PC-9 (cell line): ENCODE results near the gene MADD. TPM values are rescaled to one million over a fixed set of nuclear protein-coding genes. Genes with fewer than 3 reads are reported as not detected.

Experiments
- BruUV-seq: library from RNA; stranded (reverse); fragments of 400-500 nt; replicated peaks from 2 replicates; lab custom pipeline; 2021; lab: Mats Ljungman, UMichigan
- CTCF ChIA-PET: fragments of 300-600 bp; sonication (Branson Sonifier 250); formaldehyde crosslinking; loops from one replicate; lab custom pipeline; 2022; ENCODE audit warnings: antibody characterized with exemption; lab: Charles Lee
- POLR2A ChIA-PET: fragments of 300-600 bp; sonication (Branson Sonifier 250); formaldehyde crosslinking; loops from one replicate; lab custom pipeline; 2022; ENCODE audit warnings: antibody characterized with exemption; ENCODE audit not compliant: unreplicated experiment; lab: Charles Lee
- DNase-seq, 2 experiments: peaks; one replicate each; pipeline versions ENCODE4 v3.0.0 to v3.0.0-alpha.2; 2015 to 2022; ENCODE audit warnings: mixed read lengths in 1 of 2
- H2AFZ ChIP-seq: fragments of 200-600 bp; sonication (generic); 2 replicates; pipeline ENCODE4 v1.8.1; 2017; ENCODE audit warnings: antibody characterized with exemption
- H3F3A ChIP-seq: fragments of 200-600 bp; sonication (generic); 2 replicates; pipeline ENCODE4 v1.8.1; 2017; ENCODE audit warnings: antibody characterized with exemption, mild to moderate bottlenecking, low read depth; ENCODE audit not compliant: insufficient read depth
- H3K27ac ChIP-seq: fragments of 200-600 bp; sonication (generic); 2 replicates; pipeline ENCODE4 v1.6.1; 2016; ENCODE audit warnings: mixed run types
- H3K27me3 ChIP-seq: fragments of 200-600 bp; sonication (generic); 2 replicates; pipeline ENCODE4 v1.6.1; 2016; ENCODE audit warnings: low read depth, mixed run types; ENCODE audit not compliant: insufficient read depth
- H3K36me3 ChIP-seq: fragments of 200-600 bp; sonication (generic); 2 replicates; pipeline ENCODE4 v1.6.1; 2016; ENCODE audit warnings: low read depth, mixed run types
- H3K4me1 ChIP-seq: fragments of 200-600 bp; sonication (generic); replicated peaks from 2 replicates; pipeline ENCODE4 v1.6.1; 2016; ENCODE audit warnings: mixed run types; ENCODE audit not compliant: insufficient read depth
- H3K4me2 ChIP-seq: fragments of 200-600 bp; sonication (generic); 2 replicates; pipeline ENCODE4 v1.6.1; 2017; ENCODE audit warnings: mixed run types
- H3K4me3 ChIP-seq: fragments of 200-600 bp; sonication (generic); 2 replicates; pipeline ENCODE4 v1.6.1; 2016; ENCODE audit warnings: mixed run types
- H3K79me2 ChIP-seq: fragments of 200-600 bp; sonication (generic); 2 replicates; pipeline ENCODE4 v1.6.1; 2017; ENCODE audit warnings: low read depth, mixed run types
- H3K9me2 ChIP-seq: fragments of 200-600 bp; sonication (generic); 2 replicates; pipeline ENCODE4 v1.8.1; 2017; ENCODE audit warnings: mild to moderate bottlenecking; ENCODE audit not compliant: insufficient read depth
- H3K9me3 ChIP-seq: fragments of 200-600 bp; sonication (generic); 2 replicates; pipeline ENCODE4 v1.8.1; 2016; ENCODE audit warnings: low read depth; ENCODE audit not compliant: insufficient read depth
- H4K20me1 ChIP-seq: fragments of 200-600 bp; sonication (generic); 2 replicates; pipeline ENCODE4 v1.8.1; 2017; ENCODE audit not compliant: insufficient read depth
- EZH2 ChIP-seq: fragments of 200-600 bp; sonication (generic); IDR thresholded peaks from 2 replicates; pipeline ENCODE4 v1.8.0; 2017; ENCODE audit warnings: antibody characterized with exemption, low read depth
- intact Hi-C: fragments of 100-400 bp; cut with micrococcal nuclease; formaldehyde crosslinking; loops from one replicate; pipeline ENCODE4 v1.10.0; 2022; ENCODE audit not compliant: unreplicated experiment
- total RNA-seq: library from RNA; stranded (reverse); gene quantifications from 2 replicates; pipeline ENCODE4 v1.2.3, GENCODE V29; 2021
- TF ChIP-seq, protein P1 (sequence below): fragments of 200-600 bp; sonication (generic); conservative IDR thresholded peaks from 2 replicates; pipeline ENCODE4 v1.6.1; 2017; ENCODE audit warnings: mixed run types, antibody characterized with exemption, mild to moderate bottlenecking, moderate library complexity

The MADD gene
- total RNA-seq, 1 experiment from 2014 or later: 65.9 TPM

DNA sequence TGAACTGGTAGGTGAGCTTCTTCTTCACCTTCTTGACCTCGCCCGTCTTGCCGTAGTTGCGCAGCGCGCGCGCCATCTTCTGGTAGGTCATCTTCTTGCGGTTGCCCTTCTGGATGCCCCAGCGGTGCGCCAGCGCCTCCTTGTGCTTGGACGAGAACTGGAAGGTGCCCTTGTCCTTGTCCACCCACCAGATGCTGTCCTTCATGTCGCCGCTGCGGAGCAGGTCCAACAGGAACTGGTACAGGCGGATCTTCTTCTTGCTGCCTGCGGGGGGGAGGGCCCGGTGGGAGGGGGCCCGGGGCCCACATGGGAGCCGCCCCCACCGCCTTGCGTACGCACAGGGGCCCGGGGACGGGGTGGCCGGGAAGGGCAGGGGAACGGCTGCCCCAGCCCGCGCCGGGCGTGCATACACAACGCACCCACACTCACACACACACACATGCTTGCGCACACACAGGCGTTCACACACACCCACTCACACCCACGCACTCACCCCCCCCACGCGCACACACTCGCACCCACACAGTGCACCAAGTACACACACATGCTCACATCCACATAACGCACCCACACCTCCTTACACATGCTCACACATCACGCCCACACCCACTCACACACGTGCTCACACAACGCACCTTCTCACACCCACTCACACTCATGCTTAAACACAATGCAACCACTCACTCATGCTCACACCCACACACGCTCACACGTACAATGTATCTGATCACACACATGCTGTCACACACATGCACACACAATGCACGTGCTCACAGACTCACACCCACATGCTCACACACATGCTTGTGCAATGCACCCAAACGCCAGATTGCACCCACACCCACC, 85.6 kb downstream of the MADD start:
- H3K27ac ChIP-seq: no peak overlapping the region
- H3F3A ChIP-seq: peaks cover 28% of the 10 kb centered on the region; the same call in 1 of the 2 replicates
- ChIA-PET POLR2A (interaction anchor here (0.6 kb wide), 2 partner anchors 85 to 218 kb away, joined by 3 to 4 read pairs; no protein-coding TSS in a partner anchor), CTCF (interaction anchor here (0.6 to 1.5 kb wide), 14 partner anchors 12 to 1368 kb away, joined by 3 to 15 read pairs (median 4); partner anchors contain the start of genes ACP2 and ARHGAP1)
- H3K4me1 ChIP-seq: no peaks in the 10 kb centered on the region
- H2AFZ ChIP-seq: no peak overlapping the region; the same call in 1 of the 2 replicates
- DNase-seq: peak; percentile 88 to 99
- H3K36me3 ChIP-seq: no peaks in the 10 kb centered on the region
- H3K27me3 ChIP-seq: no peaks in the 10 kb centered on the region
- H3K4me3 ChIP-seq: peak overlapping the region; percentile 30; the same call in 1 of the 2 replicates
- no peaks in the 10 kb centered on the region for H3K9me3 ChIP-seq
- TF ChIP-seq EZH2: no peak
- TF ChIP-seq, protein P1, sequence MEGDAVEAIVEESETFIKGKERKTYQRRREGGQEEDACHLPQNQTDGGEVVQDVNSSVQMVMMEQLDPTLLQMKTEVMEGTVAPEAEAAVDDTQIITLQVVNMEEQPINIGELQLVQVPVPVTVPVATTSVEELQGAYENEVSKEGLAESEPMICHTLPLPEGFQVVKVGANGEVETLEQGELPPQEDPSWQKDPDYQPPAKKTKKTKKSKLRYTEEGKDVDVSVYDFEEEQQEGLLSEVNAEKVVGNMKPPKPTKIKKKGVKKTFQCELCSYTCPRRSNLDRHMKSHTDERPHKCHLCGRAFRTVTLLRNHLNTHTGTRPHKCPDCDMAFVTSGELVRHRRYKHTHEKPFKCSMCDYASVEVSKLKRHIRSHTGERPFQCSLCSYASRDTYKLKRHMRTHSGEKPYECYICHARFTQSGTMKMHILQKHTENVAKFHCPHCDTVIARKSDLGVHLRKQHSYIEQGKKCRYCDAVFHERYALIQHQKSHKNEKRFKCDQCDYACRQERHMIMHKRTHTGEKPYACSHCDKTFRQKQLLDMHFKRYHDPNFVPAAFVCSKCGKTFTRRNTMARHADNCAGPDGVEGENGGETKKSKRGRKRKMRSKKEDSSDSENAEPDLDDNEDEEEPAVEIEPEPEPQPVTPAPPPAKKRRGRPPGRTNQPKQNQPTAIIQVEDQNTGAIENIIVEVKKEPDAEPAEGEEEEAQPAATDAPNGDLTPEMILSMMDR: peak; percentile 98
- intact Hi-C loops: loop anchor here (1.0 to 5.0 kb wide), 9 partner anchors 53 to 988 kb away; partner anchors contain the start of genes MDK and SLC39A13
- BruUV-seq: no TSS peak
- H3K4me2 ChIP-seq: peak overlapping the region; percentile 68
- no peaks in the 10 kb centered on the region for H3K79me2 ChIP-seq
- no peaks in the 10 kb centered on the region for H4K20me1 ChIP-seq
- H3K9me2 ChIP-seq: no peaks in the 10 kb centered on the region

GRCh38 chr11:47356129-47356997, 86.4 kb downstream of the MADD start:
- H3K27ac ChIP-seq: no peak overlapping the region
- no peaks in the 10 kb centered on the region for H3K9me3 ChIP-seq
- no peak for TF ChIP-seq EZH2
- TF ChIP-seq, protein P1: no peak
- no peaks in the 10 kb centered on the region for H3K27me3 ChIP-seq
- POLR2A ChIA-PET: no interaction called here
- no peaks in the 10 kb centered on the region for H3K36me3 ChIP-seq
- BruUV-seq: no TSS peak
- H4K20me1 ChIP-seq: no peaks in the 10 kb centered on the region
- no peaks in the 10 kb centered on the region for H3K9me2 ChIP-seq
- no peak overlapping the region for H3K4me3 ChIP-seq
- CTCF ChIA-PET: no interaction called here
- no peaks in the 10 kb centered on the region for H3K79me2 ChIP-seq
- no peaks in the 10 kb centered on the region for H3K4me1 ChIP-seq
- DNase-seq: peak in 1 of 2 experiments; percentile 28
- peaks cover 28% of the 10 kb centered on the region; the same call in 1 of the 2 replicates for H3F3A ChIP-seq
- intact Hi-C loops: loop anchor here (5.0 kb wide), 3 partner anchors 529 to 989 kb away; partner anchors contain the start of gene MDK
- H3K4me2 ChIP-seq: no peak overlapping the region
- H2AFZ ChIP-seq: no peak overlapping the region

DNA sequence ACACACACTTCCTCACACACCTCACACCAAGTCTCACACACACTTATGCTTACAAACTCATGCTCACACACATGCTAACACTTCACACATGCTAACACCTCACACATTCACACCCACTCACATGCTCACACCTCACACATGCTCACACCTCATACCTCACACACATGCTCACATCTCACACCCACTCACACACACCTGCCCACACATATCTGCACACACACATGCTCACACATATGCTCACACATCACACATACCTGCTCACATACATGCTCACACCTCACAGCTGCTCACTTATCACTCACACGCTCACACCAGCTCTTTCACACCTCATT, 87.0 kb downstream of the MADD start:
- H3K27me3 ChIP-seq: no peaks in the 10 kb centered on the region
- H3K4me1 ChIP-seq: no peaks in the 10 kb centered on the region
- H4K20me1 ChIP-seq: no peaks in the 10 kb centered on the region
- no peaks in the 10 kb centered on the region for H3K9me3 ChIP-seq
- H3K27ac ChIP-seq: no peak overlapping the region
- no peaks in the 10 kb centered on the region for H3K36me3 ChIP-seq
- peak in 1 of 2 experiments; percentile 21 for DNase-seq
- no peaks in the 10 kb centered on the region for H3K79me2 ChIP-seq
- POLR2A ChIA-PET: no interaction called here
- peaks cover 28% of the 10 kb centered on the region; the same call in 1 of the 2 replicates for H3F3A ChIP-seq
- intact Hi-C loops: loop anchor here (5.0 kb wide), 3 partner anchors 530 to 990 kb away; partner anchors contain the start of gene MDK
- H3K4me3 ChIP-seq: no peak overlapping the region
- BruUV-seq: no TSS peak
- TF ChIP-seq EZH2: no peak
- TF ChIP-seq, protein P1: no peak
- no peak overlapping the region for H3K4me2 ChIP-seq
- H2AFZ ChIP-seq: no peak overlapping the region
- CTCF ChIA-PET: no interaction called here
- no peaks in the 10 kb centered on the region for H3K9me2 ChIP-seq
